ENCODE measurements around the gene MMP15.
"Not testable (repeated sequence)": the region's sequence is repeated elsewhere in the genome, so short reads cannot be mapped to it uniquely, and the experiment has no call there.

The MMP15 gene

DNA sequence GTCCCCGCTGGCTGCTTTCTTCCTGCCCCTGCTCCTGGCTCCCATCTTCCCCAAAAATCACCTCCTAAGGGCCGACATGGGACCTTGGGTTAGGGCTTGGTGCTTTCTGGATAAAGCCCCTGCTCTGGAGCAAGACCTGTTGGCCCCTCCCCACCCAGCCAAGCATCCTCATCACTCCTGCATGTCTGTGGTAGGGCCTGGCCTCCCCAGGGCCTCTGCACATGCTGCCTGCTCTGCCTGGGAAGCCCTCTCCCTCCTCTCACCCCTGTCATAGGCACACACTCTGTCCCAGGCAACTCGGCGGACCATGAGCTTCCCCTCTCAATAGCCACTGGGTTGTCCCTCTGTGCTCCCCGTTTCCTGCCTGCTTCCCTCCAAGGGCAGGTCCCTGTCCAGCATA is 68.5 kb downstream of the MMP15 start:
- no peak for DNase-seq

- DNase-seq = no peak
Measured at GRCh38 chr16:58094791-58095574, 69.4 kb downstream of the MMP15 start.

DNA sequence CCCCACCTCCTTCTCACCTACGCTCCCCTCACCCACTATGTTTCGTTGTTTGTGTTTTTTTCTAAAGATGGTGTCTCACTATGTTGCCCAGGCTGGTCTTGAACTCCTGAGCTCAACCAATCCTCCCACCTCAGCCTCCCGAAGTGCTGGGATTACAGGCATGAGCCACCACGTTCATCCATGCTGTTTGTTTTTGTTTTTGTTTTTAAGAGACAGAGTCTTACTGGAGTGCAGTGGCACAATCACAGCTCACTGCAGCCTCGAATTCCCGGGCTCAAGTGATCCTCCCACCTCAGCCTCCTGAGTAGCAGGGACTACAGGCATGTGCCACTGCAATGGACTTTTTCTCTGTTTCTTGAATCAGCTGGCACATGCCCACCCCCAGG is 70.0 kb downstream of the MMP15 start:
- not testable (repeated sequence) for DNase-seq

- DNase-seq = no peak
Measured at GRCh38 chr16:58096249-58096648, 70.7 kb downstream of the MMP15 start.

Measured in activated gamma-delta T cell treated with Interleukin-2 at 50 U/mL for 16 hours (primary cell).